SIG-M5 treated with dmso at 0.1 percent for 504 hours (cell line): ENCODE measurements around the gene SF3B3.
A peak's percentile ranks its signal among the peaks of the same experiment; 100 is the strongest.
"Not testable (repeated sequence)": the region's sequence is repeated elsewhere in the genome, so short reads cannot be mapped to it uniquely, and the experiment has no call there.

ENCODE experiments used
- DNase-seq: peaks from one replicate; lab custom pipeline; 2025; ENCODE audit not compliant: unreplicated experiment; lab: John Stamatoyannopoulos, UW

Gene SF3B3

GRCh38 chr16:70612931-70613330 is 89.3 kb downstream of the SF3B3 start:
- DNase-seq, result peak; percentile 43

- no peak for DNase-seq
These were observed 90.8 kb downstream of the SF3B3 start for GRCh38 chr16:70614208-70614951.

- no peak for DNase-seq
These were observed 92.3 kb downstream of the SF3B3 start for GRCh38 chr16:70615945-70616344.

GRCh38 chr16:70621864-70622263 is 98.2 kb downstream of the SF3B3 start:
- not testable (repeated sequence) for DNase-seq
